Body of pancreas (tissue), 4 donors: Measurements from ENCODE around the gene KLHL29. TPM values are rescaled to one million over a fixed set of nuclear protein-coding genes. Genes with fewer than 3 reads are reported as not detected.
"Not testable (repeated sequence)": the region's sequence is repeated elsewhere in the genome, so short reads cannot be mapped to it uniquely, and the experiment has no call there.

ENCODE experiments used
- ATAC-seq: fragments of 150-250 bp; one replicate; pipeline ENCODE4 v1.9.1; 2016
- DNase-seq, 4 donors: peaks; one replicate each; pipeline ENCODE4 v3.0.0-alpha.2; 2019
- H3K27ac ChIP-seq, 4 donors: fragments of 200-600 bp; sonication (generic); 1 replicate in 3 of 4; 2 replicates in 1 of 4; pipeline versions ENCODE4 v1.5.1 to v1.6.1; 2016 to 2019; ENCODE audit warnings: mild to moderate bottlenecking in 1 of 4, mixed read lengths in 1 of 4, moderate library complexity in 1 of 4
- H3K27me3 ChIP-seq, 2 donors: fragments of 200-600 bp; sonication (generic); one replicate each; pipeline ENCODE4 v1.6.0; 2016; ENCODE audit warnings: mild to moderate bottlenecking in 1 of 2
- H3K36me3 ChIP-seq, 2 donors: fragments of 200-600 bp; sonication (generic); replicated peaks in 1 of 2; 2 replicates each; pipeline ENCODE4 v1.5.1; 2016; ENCODE audit warnings: low read depth in 2 of 2; ENCODE audit not compliant: insufficient read depth in 1 of 2
- H3K4me1 ChIP-seq: fragments of 200-600 bp; sonication (generic); one replicate; pipeline ENCODE4 v1.6.0; 2016
- H3K4me3 ChIP-seq, 2 donors: fragments of 200-600 bp; sonication (generic); 1 replicate in 1 of 2; 2 replicates in 1 of 2; pipeline ENCODE4 v1.5.1; 2016 to 2019
- H3K9me3 ChIP-seq, 3 donors: fragments of 200-600 bp; sonication (generic); 1 replicate in 2 of 3; 2 replicates in 1 of 3; pipeline ENCODE4 v1.5.1; 2016
- POLR2A ChIP-seq, 3 donors: fragments of 450-650 bp; IDR thresholded peaks; one replicate each; pipeline ENCODE4 v1.6.1; 2016; ENCODE audit warnings: antibody characterized with exemption in 3 of 3, mild to moderate bottlenecking in 2 of 3
- WGBS, 2 donors: methylation state at CpG; one replicate each; pipeline ENCODE4 v1.1.5; 2017; 5-methylcytosine and 5-hydroxymethylcytosine counted together
- intact Hi-C: fragments of 100-400 bp; cut with DNase I; formaldehyde crosslinking; loops from one replicate; pipeline ENCODE4 v1.15.1; 2023
- total RNA-seq, 2 donors: library from RNA; depleted of rRNA; stranded (reverse); fragments of >200 nt; gene quantifications; one replicate each; pipeline ENCODE4 v1.1.0, GENCODE V29; 2016
- TF ChIP-seq, protein P1 (sequence below), 7 experiments: fragments of 450-650 bp in 4 of 7; fragments of 200-600 bp in 3 of 7; sonication (generic) in 3 of 7; IDR thresholded peaks; one replicate each; pipeline ENCODE4 v1.5.1; 2016 to 2019; ENCODE audit warnings: antibody characterized with exemption in 7 of 7

KLHL29 gene
- total RNA-seq, 2 donors from 2014 or later: 4.0 to 4.4 TPM

DNA sequence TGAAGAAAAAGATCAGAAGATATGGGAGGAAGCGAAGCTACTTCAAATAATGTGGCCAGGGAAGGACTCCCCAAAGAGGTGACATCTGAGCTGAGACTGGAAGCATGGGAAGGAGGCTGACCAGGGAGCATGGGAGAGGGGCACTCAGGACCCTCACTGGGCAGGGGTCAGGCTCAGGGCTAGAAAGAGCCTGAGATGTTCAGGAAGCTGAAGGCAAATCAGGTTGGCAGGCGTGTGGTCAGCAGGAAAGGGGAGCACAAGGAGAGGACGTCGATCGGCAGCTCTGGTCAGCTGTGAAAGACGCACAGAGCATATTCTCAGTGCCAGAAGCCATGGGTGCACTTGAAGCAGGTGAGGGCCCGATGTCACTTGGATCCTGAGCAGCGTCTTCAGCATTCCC is 38.2 kb upstream of the KLHL29 start:
- Histone ChIP-seq H3K36me3 (no peaks in the 10 kb centered on the region), H3K4me1 (peaks cover 7% of the 10 kb centered on the region), H3K4me3 (no peak overlapping the region), H3K27ac (no peak overlapping the region), H3K9me3 (no peaks in the 10 kb centered on the region), H3K27me3 (no peaks in the 10 kb centered on the region)
- no peak for DNase-seq
- 75 to 78% methylated on average over 8 of the region's 8 CpGs for WGBS, 2 donors
- TF ChIP-seq, protein P1, sequence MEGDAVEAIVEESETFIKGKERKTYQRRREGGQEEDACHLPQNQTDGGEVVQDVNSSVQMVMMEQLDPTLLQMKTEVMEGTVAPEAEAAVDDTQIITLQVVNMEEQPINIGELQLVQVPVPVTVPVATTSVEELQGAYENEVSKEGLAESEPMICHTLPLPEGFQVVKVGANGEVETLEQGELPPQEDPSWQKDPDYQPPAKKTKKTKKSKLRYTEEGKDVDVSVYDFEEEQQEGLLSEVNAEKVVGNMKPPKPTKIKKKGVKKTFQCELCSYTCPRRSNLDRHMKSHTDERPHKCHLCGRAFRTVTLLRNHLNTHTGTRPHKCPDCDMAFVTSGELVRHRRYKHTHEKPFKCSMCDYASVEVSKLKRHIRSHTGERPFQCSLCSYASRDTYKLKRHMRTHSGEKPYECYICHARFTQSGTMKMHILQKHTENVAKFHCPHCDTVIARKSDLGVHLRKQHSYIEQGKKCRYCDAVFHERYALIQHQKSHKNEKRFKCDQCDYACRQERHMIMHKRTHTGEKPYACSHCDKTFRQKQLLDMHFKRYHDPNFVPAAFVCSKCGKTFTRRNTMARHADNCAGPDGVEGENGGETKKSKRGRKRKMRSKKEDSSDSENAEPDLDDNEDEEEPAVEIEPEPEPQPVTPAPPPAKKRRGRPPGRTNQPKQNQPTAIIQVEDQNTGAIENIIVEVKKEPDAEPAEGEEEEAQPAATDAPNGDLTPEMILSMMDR (IDR thresholded peaks at IDR 0.05): no peak
- no peak for TF ChIP-seq POLR2A (IDR thresholded peaks at IDR 0.05)
- intact Hi-C loops: no loop called here
- ATAC-seq: no peak

DNA sequence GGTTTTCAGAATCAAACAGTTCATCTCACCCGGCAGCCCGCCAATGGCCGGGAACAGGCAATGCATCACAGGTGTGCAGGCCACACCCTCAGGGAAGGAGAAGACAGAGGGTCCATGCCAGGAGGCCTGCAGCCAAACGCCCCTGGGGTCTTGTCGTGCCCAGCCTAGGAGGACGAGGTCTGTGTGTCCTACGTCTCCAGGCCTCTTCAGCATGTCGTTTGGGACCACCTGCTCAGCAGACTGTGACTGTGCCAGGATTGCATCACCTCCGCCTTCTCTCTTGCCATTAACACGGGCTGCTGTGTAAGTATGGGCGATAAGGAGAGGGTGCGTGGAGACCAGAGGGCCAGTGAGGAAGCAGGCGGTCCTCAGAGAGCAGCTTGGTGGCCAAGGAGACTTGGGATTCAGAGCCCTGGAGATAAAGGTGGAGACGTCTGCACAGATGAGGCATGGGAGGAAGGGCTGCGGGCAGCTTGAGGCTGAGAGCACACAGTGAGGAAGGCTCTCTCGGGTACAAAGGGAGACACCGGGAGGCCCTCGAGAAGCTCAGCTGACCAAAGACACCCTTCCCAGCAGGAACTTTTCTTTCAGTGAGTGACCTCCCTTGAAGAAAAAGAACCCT is 37.4 kb upstream of the KLHL29 start:
- no peak for ATAC-seq
- H3K27me3 ChIP-seq: no peaks in the 10 kb centered on the region
- 61 to 69% methylated on average over 14 to 18 of the region's 18 CpGs for WGBS, 2 donors
- no peak overlapping the region for H3K27ac ChIP-seq
- H3K4me3 ChIP-seq: no peak overlapping the region
- no peak for TF ChIP-seq POLR2A (IDR thresholded peaks at IDR 0.05)
- TF ChIP-seq, protein P1 (IDR thresholded peaks at IDR 0.05): no peak
- H3K9me3 ChIP-seq: no peaks in the 10 kb centered on the region
- H3K4me1 ChIP-seq: peaks cover 10% of the 10 kb centered on the region
- H3K36me3 ChIP-seq: no peaks in the 10 kb centered on the region
- intact Hi-C loops: no loop called here
- no peak for DNase-seq

DNA sequence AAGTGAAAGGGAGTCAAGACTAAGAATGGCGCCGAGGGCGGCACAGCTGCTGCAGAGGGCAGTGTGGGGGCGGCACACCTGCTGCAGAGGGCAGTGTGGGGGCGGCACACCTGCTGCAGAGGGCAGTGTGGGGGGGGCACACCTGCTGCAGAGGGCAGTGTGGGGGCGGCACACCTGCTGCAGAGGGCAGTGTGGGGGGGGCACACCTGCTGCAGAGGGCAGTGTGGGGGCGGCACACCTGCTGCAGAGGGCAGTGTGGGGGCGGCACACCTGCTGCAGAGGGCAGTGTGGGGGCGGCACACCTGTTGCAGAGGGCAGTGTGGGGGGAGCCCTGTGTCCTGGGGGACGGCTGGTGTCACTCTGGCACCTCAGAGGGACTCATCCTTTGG is 36.9 kb upstream of the KLHL29 start:
- intact Hi-C loops, H3K27ac ChIP-seq, H3K9me3 ChIP-seq, DNase-seq, H3K4me1 ChIP-seq, ATAC-seq, H3K4me3 ChIP-seq, H3K27me3 ChIP-seq, H3K36me3 ChIP-seq: not testable (repeated sequence)
- 72 to 76% methylated on average over 3 to 8 of the region's 10 CpGs for WGBS, 2 donors

DNA sequence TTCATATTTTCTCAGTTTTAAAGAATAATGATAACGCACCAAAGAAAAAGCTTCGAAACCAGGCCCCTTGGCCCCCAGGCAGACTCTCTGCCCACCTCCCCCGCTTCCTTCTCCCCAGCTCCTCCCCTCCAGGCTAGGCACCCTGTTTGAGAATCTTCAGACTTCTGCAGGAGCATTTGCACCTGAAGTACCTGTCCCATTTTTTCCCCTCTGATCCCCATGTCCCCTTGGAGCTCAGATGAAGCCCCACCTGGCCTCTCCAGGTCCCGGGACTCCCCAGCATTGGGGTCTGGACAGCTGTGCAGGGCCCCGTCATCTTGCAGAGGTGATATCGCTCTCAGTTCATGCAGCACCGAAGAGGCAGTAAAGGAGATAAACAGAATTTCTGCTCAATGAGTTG is 35.5 kb upstream of the KLHL29 start:
- Histone ChIP-seq H3K27ac (no peak overlapping the region), H3K36me3 (no peaks in the 10 kb centered on the region), H3K9me3 (no peaks in the 10 kb centered on the region), H3K4me1 (peaks cover 10% of the 10 kb centered on the region), H3K4me3 (no peak overlapping the region), H3K27me3 (no peaks in the 10 kb centered on the region)
- TF ChIP-seq, protein P1 (IDR thresholded peaks at IDR 0.05): no peak
- no peak for TF ChIP-seq POLR2A (IDR thresholded peaks at IDR 0.05)
- ATAC-seq (no peak), DNase-seq (no peak)
- intact Hi-C loops: no loop called here
- 84 to 88% methylated on average over 7 of the region's 7 CpGs for WGBS, 2 donors

DNA sequence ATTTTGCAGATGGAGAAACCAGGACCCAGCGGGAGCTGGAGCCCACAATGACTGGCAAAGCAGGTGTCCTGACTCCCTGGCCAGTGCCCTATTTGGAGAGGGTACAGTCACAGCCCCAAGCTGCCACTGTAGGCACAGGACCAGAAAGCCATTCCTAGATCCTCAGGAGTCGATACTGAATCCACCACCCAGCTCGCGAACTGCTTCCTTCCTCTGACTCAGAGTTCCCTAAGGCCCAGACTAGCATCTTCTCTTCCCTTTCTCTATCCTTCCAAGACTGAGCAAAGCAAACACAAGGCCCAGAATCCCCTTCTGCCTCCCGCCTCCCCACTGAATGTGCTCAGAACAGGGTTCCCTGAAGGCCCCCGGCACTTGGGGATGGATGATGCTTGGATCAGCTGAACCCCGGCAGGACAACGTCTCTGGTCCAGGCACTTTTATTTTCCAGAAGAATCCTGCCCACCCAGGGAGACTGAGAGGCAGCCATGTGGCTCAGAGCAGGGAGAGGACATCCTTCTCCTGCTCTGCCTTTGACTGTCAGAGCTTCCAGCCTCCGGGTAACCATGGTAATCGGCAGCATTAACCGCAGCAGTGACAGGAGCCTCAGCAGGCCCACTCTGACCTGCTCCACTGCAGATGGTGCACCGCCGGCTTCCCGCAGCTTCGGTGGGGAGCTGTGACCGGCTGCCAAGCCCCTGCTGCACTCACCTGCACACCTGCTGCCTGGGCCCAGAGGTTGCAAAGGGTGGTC is 34.8 kb upstream of the KLHL29 start:
- intact Hi-C loops: no loop called here
- peak in 1 of 4 donors; percentile 9 for DNase-seq
- WGBS, 2 donors: 74 to 82% methylated on average over 12 to 14 of the region's 16 CpGs

More for the DNA sequence above, 34.8 kb upstream of the KLHL29 start:
- ATAC-seq: peak; percentile 21
- Histone ChIP-seq H3K36me3 (no peaks in the 10 kb centered on the region), H3K4me1 (peaks cover 10% of the 10 kb centered on the region), H3K9me3 (no peaks in the 10 kb centered on the region), H3K4me3 (no peak overlapping the region), H3K27ac (peak overlapping the region in 1 of 4 donors; percentile 24), H3K27me3 (no peaks in the 10 kb centered on the region)
- TF ChIP-seq, protein P1 (IDR thresholded peaks at IDR 0.05): no peak
- no peak for TF ChIP-seq POLR2A (IDR thresholded peaks at IDR 0.05)
